ENCODE data around the gene ADCYAP1.

GRCh38 chr18:906416-907114, 1.9 kb downstream of the ADCYAP1 start:
- TF ChIP-seq CTCF (IDR thresholded peaks at IDR 0.05) (no peak), POLR2A (IDR thresholded peaks at IDR 0.05) (no peak)
